CD4-positive, alpha-beta T cell treated with Interleukin-17A for 1 hour (primary cell): ENCODE results near the gene SLX9.
A peak's percentile ranks its signal among the peaks of the same experiment; 100 is the strongest.

Experiments used
- DNase-seq: peaks from one replicate; pipeline ENCODE4 v3.0.0-alpha.2; 2020

Gene SLX9, protein sequence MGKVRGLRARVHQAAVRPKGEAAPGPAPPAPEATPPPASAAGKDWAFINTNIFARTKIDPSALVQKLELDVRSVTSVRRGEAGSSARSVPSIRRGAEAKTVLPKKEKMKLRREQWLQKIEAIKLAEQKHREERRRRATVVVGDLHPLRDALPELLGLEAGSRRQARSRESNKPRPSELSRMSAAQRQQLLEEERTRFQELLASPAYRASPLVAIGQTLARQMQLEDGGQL

GRCh38 chr21:44939532-44940115 lies at the start of gene SLX9:
SLX9 (plus strand) TSS chr21:44940029; CDS start chr21:44940058, 29 bp downstream.
- DNase-seq = peak; percentile 80

- DNase-seq = no peak
Observed at GRCh38 chr21:44890338-44890931, 49.4 kb upstream of the SLX9 start.

DNA sequence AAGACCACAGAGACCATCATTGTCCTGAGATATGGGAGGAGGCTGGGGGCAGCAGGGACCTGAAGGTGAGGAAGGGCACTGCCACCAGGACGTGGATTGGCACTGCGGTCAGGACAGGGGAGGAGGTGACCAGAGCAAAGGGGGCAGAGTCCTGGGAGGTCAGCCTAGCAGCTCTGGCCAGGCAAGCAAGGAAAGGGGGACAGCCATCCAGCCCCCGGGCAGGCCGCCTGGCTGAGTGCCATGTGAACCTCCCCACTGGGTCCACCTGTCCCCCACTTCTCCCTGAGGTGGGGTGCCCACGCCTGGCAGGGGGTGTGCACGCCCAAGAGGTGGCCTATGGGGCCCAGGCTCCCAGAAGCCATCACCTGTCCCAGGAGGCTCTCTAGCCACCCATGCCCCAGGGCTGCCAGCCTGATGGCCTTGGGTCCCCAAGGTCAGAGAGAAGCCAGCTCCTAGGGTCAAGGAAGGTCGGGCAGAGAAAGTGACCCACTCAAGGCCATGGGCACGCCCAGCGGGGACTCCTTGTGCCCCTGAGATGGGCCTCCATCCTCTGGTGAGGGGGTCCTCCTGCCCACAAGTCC lies 48.8 kb upstream of the SLX9 start:
- DNase-seq = no peak

- no peak for DNase-seq
Observed at GRCh38 chr21:44891631-44892031, 48.2 kb upstream of the SLX9 start.

- no peak for DNase-seq
Observed at GRCh38 chr21:44892095-44892494, 47.7 kb upstream of the SLX9 start.

DNA sequence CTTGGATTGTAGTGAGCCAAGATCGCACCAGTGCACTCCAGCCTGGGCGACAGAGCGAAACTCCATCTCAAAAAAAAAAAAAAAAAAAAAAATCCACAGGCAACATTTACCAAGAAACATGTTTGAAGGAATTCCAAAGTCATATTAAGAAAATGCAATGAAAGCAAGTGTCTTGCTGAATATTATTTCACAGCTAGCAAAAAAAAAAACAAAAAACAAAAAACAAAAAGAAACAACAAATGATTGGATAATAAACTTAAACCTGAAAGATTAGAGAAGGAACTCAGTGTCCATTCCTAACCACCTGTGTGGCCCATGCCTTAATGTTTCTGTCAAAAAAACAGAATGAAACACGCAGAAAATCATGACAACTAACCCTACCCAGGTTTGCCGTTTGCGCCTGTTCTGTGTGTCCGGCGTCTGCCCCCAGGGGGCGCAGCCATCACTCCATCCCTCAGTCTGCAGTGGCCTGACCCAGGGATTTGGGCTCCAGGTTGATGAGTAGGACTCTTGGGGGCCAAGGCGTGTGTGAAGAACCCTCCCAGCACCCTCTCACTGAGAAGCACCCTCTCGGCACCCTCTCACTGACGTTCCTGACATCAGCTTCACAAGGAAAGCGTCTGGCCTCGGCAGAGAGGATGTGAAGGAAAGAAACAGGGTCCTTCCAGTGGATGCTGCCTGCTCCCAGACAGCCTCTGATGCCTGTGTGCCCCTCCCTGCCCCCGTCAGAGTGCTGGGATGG lies 47.1 kb upstream of the SLX9 start:
- peak; percentile 84 for DNase-seq

- DNase-seq = no peak
Observed at GRCh38 chr21:44893278-44893556, 46.6 kb upstream of the SLX9 start.

DNA sequence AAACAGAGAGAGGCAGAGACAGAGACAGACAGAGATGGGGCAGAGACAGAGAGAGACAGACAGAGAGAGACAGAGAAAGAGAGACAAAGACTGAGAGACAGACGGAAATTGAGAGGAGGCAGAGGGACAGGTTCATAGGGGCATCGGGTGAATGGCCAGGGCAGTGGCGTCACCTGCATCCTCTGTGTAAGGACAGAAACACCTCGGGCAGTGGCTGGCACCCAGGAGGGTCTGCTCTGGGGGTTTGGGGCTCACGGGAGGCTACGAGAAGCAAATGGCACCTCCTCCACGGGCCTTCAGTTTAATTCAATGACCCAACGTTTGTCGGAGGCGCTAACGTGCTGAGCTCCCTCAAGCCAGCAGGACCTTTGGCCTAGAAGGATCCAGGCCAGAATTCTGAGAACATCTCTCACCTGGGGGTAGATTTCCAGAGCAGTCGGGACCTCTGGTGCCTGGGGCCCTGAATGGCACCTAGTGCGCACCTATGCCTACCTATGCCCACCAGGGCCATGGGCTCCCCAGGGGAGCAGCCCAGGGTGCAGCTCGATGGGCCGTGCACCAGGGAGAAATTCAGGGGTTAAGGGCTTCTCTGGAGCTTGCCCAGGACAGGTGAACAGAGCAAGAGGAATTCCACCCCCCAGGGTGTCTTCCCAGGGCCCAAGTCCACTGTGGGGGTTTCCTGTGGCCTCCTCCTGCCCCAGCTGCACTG lies 45.7 kb upstream of the SLX9 start:
- no peak for DNase-seq

- no peak for DNase-seq
Observed at GRCh38 chr21:44894687-44895302, 45.0 kb upstream of the SLX9 start.

DNA sequence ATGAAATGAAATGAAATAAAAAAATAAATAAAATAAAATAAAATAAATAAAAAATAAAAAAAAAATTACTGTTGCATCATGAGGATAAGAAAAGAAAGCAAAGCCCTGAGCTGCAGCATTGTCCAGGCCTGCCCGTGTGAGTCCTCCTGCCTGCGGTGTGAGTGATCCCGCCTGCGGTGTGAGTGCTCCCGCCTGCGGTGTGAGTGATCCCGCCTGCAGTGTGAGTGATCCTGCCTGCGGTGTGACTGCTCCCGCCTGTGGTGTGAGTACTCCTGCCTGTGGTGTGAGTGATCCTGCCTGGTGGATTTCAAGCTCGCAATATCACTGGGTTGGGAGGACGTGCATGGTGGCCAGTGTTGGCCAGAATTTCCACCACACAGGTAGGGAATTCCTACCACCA lies 44.0 kb upstream of the SLX9 start:
- no peak for DNase-seq

GRCh38 chr21:44896561-44897286 lies 43.1 kb upstream of the SLX9 start:
- no peak for DNase-seq

DNA sequence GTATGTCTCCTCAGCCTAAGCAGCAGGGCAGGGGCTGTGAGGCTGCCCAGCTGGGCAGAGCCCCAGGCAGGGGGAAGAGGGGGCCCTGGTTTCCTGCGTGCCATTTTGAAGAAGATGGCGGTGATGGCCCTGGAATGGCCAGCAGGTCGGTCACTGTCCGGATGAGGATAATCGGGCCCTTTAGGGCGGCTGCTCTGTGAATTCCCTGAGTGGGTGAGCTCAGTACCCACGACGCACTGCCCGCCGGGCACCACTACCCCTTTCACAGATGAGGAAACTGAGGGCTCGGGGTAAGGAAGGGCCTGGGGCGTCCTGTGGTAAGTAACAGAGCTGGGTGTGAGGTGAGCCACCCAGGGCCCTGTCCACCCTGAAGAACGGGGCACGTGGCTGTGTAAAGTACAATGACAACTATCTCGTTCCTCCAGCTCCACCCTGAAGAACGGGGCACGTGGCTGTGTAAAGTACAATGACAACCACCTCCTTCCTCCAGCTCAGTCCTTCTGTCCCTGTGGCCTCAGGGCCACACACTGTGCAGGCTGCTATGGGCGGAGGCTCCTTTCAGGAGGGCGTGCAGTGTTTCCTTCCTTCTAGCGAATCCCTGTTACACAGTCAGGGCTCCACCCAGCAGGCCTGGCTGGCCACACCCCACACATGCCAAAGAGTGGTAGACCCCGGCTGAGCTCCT lies 42.4 kb upstream of the SLX9 start:
- no peak for DNase-seq

DNA sequence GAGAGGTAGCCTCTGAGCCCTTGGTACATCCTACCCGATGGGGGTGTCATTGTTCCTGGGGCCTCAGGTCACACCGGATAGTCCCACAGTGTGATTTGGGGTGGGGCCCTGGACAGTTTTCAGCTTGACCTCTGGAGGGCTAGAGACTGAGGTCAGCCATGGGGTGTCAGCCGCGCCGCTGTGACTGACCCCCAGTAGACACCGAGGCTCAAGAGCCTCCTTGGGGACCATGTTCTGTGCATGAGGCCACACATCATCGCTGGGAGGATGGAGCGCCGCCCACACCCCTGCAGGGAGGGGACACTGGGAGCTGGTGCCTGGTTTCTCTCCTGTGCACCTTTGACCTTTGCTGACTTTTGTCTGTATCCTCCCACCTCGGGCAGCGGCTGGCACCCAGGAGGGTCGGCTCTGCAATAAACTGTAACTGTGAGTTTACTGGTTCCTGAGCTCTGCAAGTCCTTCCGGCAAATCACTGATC lies 41.8 kb upstream of the SLX9 start:
- no peak for DNase-seq

- no peak for DNase-seq
Observed at GRCh38 chr21:44898851-44899767, 40.7 kb upstream of the SLX9 start.

DNA sequence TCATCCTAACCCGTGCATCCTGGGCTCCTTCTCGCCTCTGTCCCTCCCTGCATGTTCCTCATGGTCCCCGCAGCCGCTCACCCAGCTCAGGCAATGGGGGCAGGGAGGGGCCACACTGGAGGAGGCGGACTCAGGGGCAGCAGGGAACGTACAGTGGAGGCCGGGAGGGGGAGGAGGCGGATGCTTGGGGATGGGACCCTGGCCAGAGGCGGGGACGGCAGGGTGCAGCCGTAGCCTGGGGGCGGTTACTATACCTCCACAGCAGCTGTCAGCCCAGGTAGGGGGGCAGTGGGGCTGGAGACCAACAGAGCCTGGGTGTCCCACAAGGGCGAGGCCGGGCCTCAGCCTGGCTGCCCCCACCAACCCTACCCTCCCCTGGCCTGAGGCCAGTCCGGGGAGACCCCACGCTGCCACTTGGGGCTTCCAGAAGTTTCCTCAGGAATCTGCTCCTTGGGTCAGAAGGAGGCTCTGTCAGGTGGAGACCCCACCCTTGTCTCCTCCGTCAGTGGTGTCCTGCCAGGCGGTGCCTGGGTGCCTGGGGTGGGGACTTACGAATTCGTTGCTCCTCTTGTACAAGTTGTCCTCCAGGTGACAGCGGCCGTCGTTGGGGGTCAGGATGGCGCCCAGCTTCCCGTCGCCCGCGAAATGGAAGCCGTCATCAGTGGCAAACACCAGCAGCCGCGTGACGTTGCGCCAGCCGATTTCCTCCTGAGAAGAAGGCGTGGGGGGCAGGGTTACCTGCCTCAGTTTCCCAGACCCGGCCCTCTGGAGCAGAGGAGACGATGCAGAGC lies 39.9 kb upstream of the SLX9 start:
- no peak for DNase-seq

GRCh38 chr21:44900559-44901251 lies 39.1 kb upstream of the SLX9 start:
- DNase-seq = no peak

GRCh38 chr21:44901391-44902074 lies 38.3 kb upstream of the SLX9 start:
- DNase-seq = no peak
